Astrocyte (in vitro differentiated cells and primary cell): ENCODE data around the gene SNCAIP.

Experiments
- CTCF ChIP-seq: IDR thresholded peaks from 2 replicates; pipeline ENCODE4 v1.5.1; 2011; ENCODE audit warnings: low read depth, mild to moderate bottlenecking, inconsistent platforms, low read length, moderate library complexity; ENCODE audit not compliant: insufficient read depth
- EZH2 ChIP-seq: IDR thresholded peaks from 2 replicates; pipeline ENCODE4 v1.6.1; 2012; ENCODE audit warnings: mild to moderate bottlenecking, low read length, inconsistent platforms; ENCODE audit not compliant: insufficient read depth

- TF ChIP-seq CTCF (no peak), EZH2 (no peak)
These were observed 65.0 kb downstream of the SNCAIP start for GRCh38 chr5:122377026-122377425.
